Measurements from ENCODE around the gene RAI1.

Gene RAI1

GRCh38 chr17:17740615-17741348 is 59.5 kb downstream of the RAI1 start:
- Histone ChIP-seq H3K9me3 (ENCODE audit: control insufficient read depth, low read length) (no peaks in the 10 kb centered on the region), H3K36me3 (ENCODE audit: control insufficient read depth, insufficient read depth, low read length) (peaks cover 12% of the 10 kb centered on the region), H3K4me1 (ENCODE audit: control insufficient read depth, insufficient read depth, low read length, poor library complexity, severe bottlenecking) (peaks cover 45% of the 10 kb centered on the region), H3K27ac (ENCODE audit: low read depth, low read length, severe bottlenecking) (peak overlapping the region; percentile 62), H3K4me3 (ENCODE audit: extremely low read depth, insufficient read depth, low read length, poor library complexity, severe bottlenecking) (no peak overlapping the region)
- WGBS, 2 experiments (ENCODE audit: insufficient coverage in 2 of 2) = 63 to 66% methylated on average over 4 to 22 of the region's 27 CpGs

- Histone ChIP-seq H3K4me1 (ENCODE audit: control insufficient read depth, insufficient read depth, low read length, poor library complexity, severe bottlenecking) (peaks cover 45% of the 10 kb centered on the region), H3K4me3 (ENCODE audit: extremely low read depth, insufficient read depth, low read length, poor library complexity, severe bottlenecking) (no peak overlapping the region)
- WGBS, 2 experiments (ENCODE audit: insufficient coverage in 2 of 2) = 41 to 60% methylated on average over 16 to 17 of the region's 18 CpGs
Measured at GRCh38 chr17:17741349-17742023, 60.2 kb downstream of the RAI1 start.

GRCh38 chr17:17742133-17742621 is 60.9 kb downstream of the RAI1 start:
- 82 to 92% methylated on average over 1 to 2 of the region's 5 CpGs for WGBS, 2 experiments (ENCODE audit: insufficient coverage in 2 of 2)
- no peak overlapping the region for H3K27ac ChIP-seq (ENCODE audit: low read depth, low read length, severe bottlenecking)

More at GRCh38 chr17:17741349-17742023, 60.2 kb downstream of the RAI1 start:
- H3K9me3 ChIP-seq (ENCODE audit: control insufficient read depth, low read length) = no peaks in the 10 kb centered on the region
- peaks cover 16% of the 10 kb centered on the region for H3K36me3 ChIP-seq (ENCODE audit: control insufficient read depth, insufficient read depth, low read length)
- H3K27ac ChIP-seq (ENCODE audit: low read depth, low read length, severe bottlenecking) = peak overlapping the region; percentile 62

GRCh38 chr17:17742688-17743390 is 61.6 kb downstream of the RAI1 start:
- Histone ChIP-seq H3K9me3 (ENCODE audit: control insufficient read depth, low read length) (no peaks in the 10 kb centered on the region), H3K27ac (ENCODE audit: low read depth, low read length, severe bottlenecking) (no peak overlapping the region), H3K4me3 (ENCODE audit: extremely low read depth, insufficient read depth, low read length, poor library complexity, severe bottlenecking) (no peak overlapping the region), H3K4me1 (ENCODE audit: control insufficient read depth, insufficient read depth, low read length, poor library complexity, severe bottlenecking) (peaks cover 37% of the 10 kb centered on the region), H3K36me3 (ENCODE audit: control insufficient read depth, insufficient read depth, low read length) (peaks cover 16% of the 10 kb centered on the region)
- WGBS, 2 experiments (ENCODE audit: insufficient coverage in 2 of 2) = 95 to 100% methylated on average over 2 of the region's 4 CpGs

More at GRCh38 chr17:17742133-17742621, 60.9 kb downstream of the RAI1 start:
- peaks cover 16% of the 10 kb centered on the region for H3K36me3 ChIP-seq (ENCODE audit: control insufficient read depth, insufficient read depth, low read length)
- H3K9me3 ChIP-seq (ENCODE audit: control insufficient read depth, low read length) = no peaks in the 10 kb centered on the region
- peaks cover 43% of the 10 kb centered on the region for H3K4me1 ChIP-seq (ENCODE audit: control insufficient read depth, insufficient read depth, low read length, poor library complexity, severe bottlenecking)
- no peak overlapping the region for H3K4me3 ChIP-seq (ENCODE audit: extremely low read depth, insufficient read depth, low read length, poor library complexity, severe bottlenecking)

GRCh38 chr17:17743391-17744112 is 62.3 kb downstream of the RAI1 start:
- Histone ChIP-seq H3K4me3 (ENCODE audit: extremely low read depth, insufficient read depth, low read length, poor library complexity, severe bottlenecking) (no peak overlapping the region), H3K9me3 (ENCODE audit: control insufficient read depth, low read length) (no peaks in the 10 kb centered on the region), H3K4me1 (ENCODE audit: control insufficient read depth, insufficient read depth, low read length, poor library complexity, severe bottlenecking) (peaks cover 36% of the 10 kb centered on the region), H3K27ac (ENCODE audit: low read depth, low read length, severe bottlenecking) (no peak overlapping the region), H3K36me3 (ENCODE audit: control insufficient read depth, insufficient read depth, low read length) (peaks cover 16% of the 10 kb centered on the region)
- WGBS, 2 experiments (ENCODE audit: insufficient coverage in 2 of 2) = 93 to 95% methylated on average over 13 to 14 of the region's 14 CpGs

- Histone ChIP-seq H3K36me3 (ENCODE audit: control insufficient read depth, insufficient read depth, low read length) (peaks cover 16% of the 10 kb centered on the region), H3K9me3 (ENCODE audit: control insufficient read depth, low read length) (no peaks in the 10 kb centered on the region), H3K27ac (ENCODE audit: low read depth, low read length, severe bottlenecking) (no peak overlapping the region), H3K4me1 (ENCODE audit: control insufficient read depth, insufficient read depth, low read length, poor library complexity, severe bottlenecking) (peaks cover 36% of the 10 kb centered on the region), H3K4me3 (ENCODE audit: extremely low read depth, insufficient read depth, low read length, poor library complexity, severe bottlenecking) (no peak overlapping the region)
- WGBS, 2 experiments (ENCODE audit: insufficient coverage in 2 of 2) = 94 to 100% methylated on average over 2 to 3 of the region's 4 CpGs
Measured at GRCh38 chr17:17744116-17744515, 62.9 kb downstream of the RAI1 start.

- WGBS, 2 experiments (ENCODE audit: insufficient coverage in 2 of 2) = 93 to 96% methylated on average over 30 to 32 of the region's 33 CpGs
- no peak overlapping the region for H3K27ac ChIP-seq (ENCODE audit: low read depth, low read length, severe bottlenecking)
Measured at GRCh38 chr17:17745476-17746455, 64.5 kb downstream of the RAI1 start.

GRCh38 chr17:17748179-17748578 is 66.9 kb downstream of the RAI1 start:
- WGBS, 2 experiments (ENCODE audit: insufficient coverage in 2 of 2) = 88 to 100% methylated on average over 1 to 2 of the region's 3 CpGs
- Histone ChIP-seq H3K4me1 (ENCODE audit: control insufficient read depth, insufficient read depth, low read length, poor library complexity, severe bottlenecking) (peaks cover 30% of the 10 kb centered on the region), H3K4me3 (ENCODE audit: extremely low read depth, insufficient read depth, low read length, poor library complexity, severe bottlenecking) (no peak overlapping the region), H3K27ac (ENCODE audit: low read depth, low read length, severe bottlenecking) (peak overlapping the region; percentile 69), H3K36me3 (ENCODE audit: control insufficient read depth, insufficient read depth, low read length) (peaks cover 13% of the 10 kb centered on the region), H3K9me3 (ENCODE audit: control insufficient read depth, low read length) (no peaks in the 10 kb centered on the region)

More at GRCh38 chr17:17745476-17746455, 64.5 kb downstream of the RAI1 start:
- H3K4me1 ChIP-seq (ENCODE audit: control insufficient read depth, insufficient read depth, low read length, poor library complexity, severe bottlenecking) = peaks cover 26% of the 10 kb centered on the region
- no peaks in the 10 kb centered on the region for H3K9me3 ChIP-seq (ENCODE audit: control insufficient read depth, low read length)
- H3K4me3 ChIP-seq (ENCODE audit: extremely low read depth, insufficient read depth, low read length, poor library complexity, severe bottlenecking) = no peak overlapping the region
- peaks cover 16% of the 10 kb centered on the region for H3K36me3 ChIP-seq (ENCODE audit: control insufficient read depth, insufficient read depth, low read length)

- WGBS, 2 experiments (ENCODE audit: insufficient coverage in 2 of 2) = 97 to 98% methylated on average over 7 to 8 of the region's 8 CpGs
Measured at GRCh38 chr17:17748604-17749003, 67.3 kb downstream of the RAI1 start.

More at GRCh38 chr17:17748604-17749003, 67.3 kb downstream of the RAI1 start:
- H3K4me3 ChIP-seq (ENCODE audit: extremely low read depth, insufficient read depth, low read length, poor library complexity, severe bottlenecking) = no peak overlapping the region
- peaks cover 32% of the 10 kb centered on the region for H3K4me1 ChIP-seq (ENCODE audit: control insufficient read depth, insufficient read depth, low read length, poor library complexity, severe bottlenecking)
- no peaks in the 10 kb centered on the region for H3K9me3 ChIP-seq (ENCODE audit: control insufficient read depth, low read length)
- H3K36me3 ChIP-seq (ENCODE audit: control insufficient read depth, insufficient read depth, low read length) = peaks cover 10% of the 10 kb centered on the region
- H3K27ac ChIP-seq (ENCODE audit: low read depth, low read length, severe bottlenecking) = peak overlapping the region; percentile 69
